ENCODE results near the gene BGN.

The BGN gene

DNA sequence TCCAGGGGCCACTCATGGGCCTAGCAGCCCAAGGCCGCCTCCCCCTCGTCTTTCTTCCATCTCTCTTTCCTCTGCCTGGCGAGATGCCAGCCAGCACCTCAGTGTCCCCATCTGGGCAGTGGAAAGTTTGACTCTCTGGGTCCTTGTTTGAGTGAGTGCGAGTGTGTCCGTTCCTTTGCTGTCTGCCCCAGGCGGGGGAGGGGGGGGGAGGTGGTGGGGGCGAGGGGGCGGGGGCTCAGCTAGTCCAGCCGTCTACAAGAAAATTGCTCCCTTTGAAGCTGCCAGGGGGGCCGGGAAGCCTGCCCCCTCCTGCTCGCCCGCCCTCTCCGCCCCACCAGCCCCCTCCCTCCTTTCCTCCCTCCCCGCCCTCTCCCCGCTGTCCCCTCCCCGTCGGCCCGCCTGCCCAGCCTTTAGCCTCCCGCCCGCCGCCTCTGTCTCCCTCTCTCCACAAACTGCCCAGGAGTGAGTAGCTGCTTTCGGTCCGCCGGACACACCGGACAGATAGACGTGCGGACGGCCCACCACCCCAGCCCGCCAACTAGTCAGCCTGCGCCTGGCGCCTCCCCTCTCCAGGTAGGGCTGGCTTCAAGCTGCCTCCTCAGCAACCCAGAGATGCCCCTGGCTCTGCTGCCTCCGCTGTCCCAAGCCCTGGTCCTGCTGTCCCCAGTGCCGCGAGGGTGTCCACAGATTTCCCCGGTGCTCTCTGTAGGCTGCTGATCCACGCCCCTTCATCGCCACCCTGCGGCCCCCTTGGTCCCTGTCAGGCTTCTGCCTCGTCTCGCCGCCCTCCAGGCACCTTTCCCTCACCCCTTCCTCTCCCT lies at the start of gene BGN:
TSS of gene BGN (plus strand) at position 440 of the 821 bp plus-strand sequence. CDS start 9,652 bp downstream, outside the sequence.
- DNase-seq, result peak; percentile 22

DNA sequence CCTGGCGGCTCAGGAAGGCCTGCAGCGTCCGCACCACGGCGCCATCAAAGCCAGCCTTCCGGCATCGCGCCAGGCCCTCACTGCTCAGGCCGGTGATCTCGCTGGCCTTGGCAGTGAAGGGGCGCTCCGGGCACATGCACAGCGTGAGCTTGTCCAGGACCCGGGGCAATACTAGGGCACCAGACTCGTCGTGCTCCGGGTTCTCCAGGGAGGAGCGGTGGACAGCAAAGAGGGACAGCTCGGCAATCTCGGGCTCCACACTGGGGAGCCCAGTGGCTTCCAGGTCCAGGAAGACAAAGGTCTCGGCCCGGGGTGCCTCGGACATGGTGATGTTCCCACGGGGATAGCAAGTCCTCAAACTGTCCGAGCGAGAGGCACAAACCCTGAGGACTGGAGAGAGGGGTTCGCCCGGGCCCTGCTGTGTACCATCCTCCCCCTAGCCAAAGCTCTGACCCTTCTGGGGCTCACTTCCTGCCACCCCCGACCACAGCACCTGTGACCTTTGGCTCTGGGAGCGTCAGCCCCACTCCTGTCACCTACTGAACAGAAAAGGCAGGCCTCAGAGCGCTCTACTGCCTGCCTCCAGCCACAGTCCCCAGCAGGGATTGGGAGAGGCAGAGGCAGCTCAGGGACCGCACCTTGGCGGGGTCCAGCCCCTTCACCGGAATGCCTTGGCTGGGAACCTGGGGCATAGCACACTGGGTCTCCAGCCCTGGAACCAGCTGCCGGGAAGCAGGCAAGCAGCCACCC lies 49.5 kb upstream of the BGN start:
- DNase-seq, result no peak

DNA sequence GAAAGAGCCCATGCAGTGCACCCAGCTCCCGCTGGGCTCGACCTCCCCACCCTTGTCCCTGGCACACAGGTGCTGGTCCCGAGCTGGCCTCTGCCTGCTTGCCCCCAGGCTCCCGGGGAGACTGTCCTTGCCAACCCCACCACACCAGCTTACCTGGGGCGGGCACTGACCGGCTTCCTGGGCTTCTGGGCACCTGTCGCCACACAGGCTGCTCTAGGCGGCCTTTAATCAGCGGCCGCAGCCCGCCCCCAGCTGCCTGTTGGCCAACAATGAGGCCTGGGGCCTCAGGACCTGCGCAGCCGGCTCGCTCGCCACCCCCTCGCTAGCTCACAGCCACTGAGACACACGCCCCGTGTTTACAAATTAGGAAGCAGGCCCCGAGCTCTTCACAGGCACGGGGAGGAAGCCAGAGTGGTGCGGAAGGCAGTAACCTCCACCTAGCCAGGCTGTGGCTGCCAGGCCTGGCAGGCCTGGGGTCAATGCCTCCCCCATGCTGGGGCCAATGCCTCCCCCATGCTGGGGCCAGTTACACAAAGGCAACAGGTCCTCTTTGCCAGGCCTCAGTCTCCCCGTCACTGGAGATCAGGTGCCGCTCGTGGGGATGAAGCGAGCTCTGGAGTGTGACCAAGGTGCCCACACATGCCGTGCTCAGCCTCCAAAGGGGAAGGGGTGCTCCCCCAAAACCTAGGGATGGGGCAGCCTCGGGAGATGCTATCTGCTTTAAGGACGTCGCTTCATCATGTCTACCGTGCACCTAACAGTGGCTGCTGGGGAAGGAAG lies 48.7 kb upstream of the BGN start, which contains the start of gene TREX2:
TSS of gene TREX2 (minus strand) at position 201 of the 780 bp plus-strand sequence. CDS start 626 bp downstream, outside the sequence.
- no peak for DNase-seq

DNA sequence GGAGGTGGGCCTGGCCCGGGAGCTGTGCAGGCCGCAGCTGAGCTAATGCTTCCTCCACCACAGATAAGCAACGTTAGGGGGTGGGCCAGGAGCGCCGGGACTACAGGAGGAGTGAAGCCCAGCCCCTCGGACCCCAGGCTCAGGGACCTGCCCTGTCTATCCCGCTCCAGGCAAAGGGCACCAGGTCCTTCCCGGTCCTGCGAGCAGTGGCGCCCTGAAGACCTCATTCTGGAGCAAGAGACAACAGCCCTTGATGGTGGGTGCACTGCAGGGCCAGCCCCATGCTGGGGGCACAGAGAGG lies 48.2 kb upstream of the BGN start:
- no peak for DNase-seq

DNA sequence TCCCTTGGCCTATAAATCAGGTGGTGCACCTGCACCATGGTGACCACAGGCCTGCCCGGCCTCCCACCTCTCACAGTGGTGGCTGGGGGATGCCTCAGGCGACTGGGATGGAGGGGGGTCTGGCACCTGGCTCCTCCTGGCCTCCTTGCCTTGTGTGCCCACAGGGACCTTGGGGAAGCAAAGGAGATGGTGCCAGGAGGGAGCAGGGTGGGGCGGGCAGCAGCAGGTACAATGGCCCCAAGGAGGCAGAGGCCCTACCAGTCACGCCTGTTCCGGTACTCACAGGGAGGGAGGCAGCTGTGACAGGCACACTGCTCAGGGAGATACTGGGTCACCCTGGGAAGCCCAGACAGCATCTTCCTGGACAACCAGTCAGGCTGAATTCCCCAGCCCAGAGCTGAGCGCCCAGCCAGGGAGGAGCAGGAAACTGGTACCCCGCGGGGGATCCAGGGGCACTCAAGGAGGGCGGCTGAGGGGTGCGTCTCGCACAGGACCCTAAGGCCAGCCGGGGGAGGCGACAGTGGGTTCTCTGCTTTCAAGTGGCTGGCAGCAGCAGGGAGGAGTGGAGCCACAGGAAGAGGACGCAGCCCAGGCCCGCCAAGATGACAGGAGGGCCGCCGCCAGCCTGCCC lies 47.7 kb upstream of the BGN start:
- DNase-seq, result no peak

DNA sequence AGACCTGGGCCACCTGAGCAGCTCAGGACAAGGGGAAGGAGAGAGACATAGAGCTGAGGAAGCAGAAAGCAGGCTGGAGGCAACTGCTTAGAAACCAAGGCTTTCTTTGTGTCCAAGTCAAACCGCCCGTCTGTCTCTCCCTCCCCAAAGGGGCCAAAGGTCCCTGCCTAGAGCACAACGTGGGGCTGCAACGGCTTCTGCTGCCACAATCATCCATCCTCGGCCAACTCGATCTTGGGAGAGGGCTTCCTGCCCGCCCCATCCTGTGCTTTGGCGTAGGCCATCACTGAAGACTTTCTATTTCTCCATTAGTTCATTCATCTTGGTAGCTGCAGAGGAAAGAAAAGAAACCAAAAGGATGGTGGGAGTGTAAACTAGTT lies 47.2 kb upstream of the BGN start:
- DNase-seq, result no peak

DNA sequence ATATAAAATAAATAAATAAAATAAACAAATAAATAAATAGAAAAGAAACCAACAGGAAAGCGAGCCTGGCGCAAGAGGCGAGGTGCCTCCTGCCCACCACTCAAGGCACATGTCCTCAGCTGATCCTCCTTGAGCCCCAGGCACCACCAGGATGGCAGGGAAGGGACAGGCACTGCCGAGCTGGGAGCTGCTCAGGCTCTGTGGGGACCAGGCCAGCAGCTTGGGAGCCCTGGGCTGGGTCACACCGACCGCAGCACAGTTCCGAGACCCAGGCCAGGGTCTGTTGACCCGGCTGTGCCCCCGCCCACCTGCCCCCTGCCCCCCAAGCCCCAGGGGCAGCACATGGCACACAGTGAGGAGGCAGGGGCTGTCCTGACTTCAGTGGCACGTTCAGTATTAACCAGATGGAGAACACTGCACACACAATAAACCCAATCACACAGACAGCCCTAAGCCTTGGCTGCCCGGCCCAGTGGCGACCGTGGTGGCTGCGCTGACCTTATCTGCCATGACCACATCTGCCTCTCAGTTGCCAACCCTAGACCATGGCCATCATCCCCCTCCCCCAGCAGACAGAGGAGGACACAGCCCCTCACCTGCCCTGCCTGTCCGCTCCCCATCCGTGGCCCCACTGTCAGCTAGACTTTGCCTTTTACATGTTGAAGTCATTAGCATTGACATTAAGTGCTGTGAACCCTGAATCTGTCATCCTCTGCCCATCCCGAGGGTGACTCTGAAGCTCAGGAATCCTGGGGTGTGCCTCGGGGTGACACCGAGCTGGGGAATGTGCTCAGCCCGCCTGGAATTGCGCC lies 46.0 kb upstream of the BGN start:
- no peak for DNase-seq

DNA sequence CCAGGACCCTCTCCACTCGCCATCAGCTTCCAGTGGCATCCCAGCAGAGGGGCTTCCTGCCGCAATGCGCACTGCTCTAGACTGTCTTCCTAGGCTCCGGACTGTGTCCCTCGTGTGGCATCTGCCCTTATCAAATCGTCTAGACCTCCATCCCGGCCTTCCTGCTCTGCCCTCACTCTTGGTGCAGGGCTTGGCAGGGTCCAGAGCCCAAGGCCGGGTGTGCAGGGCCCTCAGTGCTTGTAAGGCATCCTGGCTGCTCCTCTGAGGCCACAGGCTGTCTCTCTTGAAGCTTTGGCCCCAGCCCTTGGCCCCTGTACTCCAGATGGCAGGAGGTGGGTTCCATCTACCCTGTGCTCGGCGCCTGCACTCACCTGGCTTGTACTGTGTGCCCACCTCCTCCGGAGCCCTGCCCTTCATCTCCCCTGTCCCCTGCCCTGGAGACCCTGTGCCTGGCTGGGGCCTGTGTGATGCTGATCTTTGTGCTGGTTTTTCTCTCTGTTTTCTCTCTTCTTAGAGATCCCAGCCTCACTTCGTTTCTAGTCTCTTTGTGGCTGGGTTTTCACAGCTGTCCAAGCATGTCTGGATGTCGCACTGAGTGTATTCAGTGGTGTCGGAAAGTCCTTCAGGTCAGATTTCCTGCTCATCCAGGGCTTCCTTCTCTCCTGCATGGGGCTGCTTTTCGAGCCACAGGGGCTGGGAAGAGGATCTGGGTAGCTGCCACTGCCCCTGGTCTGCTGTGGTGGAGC lies 45.2 kb upstream of the BGN start:
- DNase-seq, result no peak

DNA sequence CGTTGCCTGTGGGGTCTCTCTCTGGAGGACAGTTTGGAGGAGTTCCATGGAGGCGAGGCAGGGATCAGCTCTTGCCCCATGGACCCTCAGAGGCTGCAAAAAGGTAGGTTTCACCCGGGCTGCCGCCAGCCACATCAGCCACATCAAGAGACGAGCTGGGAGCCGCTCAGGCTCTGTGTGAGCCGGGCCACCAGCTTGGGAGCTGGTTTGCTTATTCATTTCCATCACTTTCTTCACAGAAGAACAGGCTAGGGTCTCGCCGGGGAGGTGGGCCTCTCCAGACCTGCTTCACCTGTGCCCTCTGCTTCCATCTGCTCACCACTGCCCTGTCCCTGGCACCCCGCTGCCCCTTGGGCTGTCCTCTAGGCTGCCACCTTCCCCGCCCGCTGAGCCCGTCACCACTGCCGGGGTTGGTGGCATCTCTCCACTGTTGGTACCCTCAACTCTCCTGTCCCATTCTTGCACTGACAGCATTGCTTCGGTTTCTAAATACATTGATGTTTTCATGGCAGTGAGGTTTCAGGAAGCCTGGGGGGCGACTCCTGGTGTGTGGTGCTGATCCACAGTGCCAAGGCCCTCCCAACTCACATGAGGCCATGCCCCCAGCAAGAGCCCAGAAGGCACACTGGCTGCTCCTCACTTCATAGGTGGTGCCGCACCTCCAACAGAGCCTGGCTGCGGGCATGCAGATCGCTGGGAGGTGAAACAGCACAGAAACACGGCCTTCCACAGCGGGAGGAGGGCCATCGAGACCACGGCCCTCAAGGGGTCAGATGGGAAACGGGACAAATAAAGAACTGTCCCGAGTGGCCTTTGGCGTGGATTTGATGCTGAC lies 44.4 kb upstream of the BGN start:
- no peak for DNase-seq

DNA sequence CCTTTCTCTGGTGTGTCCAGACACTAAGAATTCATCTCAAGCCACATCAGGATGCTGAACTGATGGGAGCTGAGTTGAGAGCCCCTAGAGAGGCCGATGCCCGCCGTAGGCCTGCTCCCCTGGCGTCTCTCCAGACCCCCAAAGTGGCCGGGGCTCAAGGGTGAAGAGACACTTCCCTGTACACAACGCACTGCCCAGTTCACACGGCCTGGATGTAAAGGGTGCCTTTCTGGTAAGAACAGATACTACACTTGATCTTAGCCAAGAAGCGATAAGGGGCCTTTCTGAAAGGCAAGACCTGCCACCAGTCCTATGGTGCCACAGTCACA lies 43.9 kb upstream of the BGN start:
- no peak for DNase-seq

DNA sequence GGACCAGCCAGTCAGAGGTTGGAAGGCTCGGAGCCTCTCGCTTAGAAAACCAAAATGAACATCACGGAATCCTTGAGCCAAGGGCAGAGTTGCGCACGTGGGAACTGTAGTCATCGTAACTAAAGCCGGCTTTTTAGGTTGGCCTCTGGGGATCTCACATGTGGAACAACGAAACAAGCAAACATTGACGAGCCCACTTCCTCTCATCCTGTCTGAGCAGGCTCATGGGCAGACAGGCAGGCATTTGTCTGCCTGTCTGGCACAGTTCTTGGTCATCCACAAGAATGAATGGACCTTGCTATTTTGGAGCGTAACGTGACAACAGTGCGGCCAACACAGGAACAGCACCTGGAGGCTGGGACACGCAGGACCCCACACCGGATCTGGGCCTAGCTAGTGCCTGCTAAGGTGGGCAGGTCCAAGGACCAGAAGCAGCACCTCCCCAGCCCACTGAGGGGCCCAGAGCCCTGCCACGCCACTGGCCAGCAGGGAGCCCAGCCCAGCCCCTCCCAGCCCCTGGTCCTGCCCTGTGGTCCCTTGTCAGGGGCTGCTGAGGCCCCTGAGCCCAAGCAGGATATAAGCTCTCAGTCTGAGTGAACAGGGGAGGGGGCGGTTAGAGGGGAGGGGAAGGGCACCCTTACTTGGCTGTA lies 39.8 kb upstream of the BGN start:
- no peak for DNase-seq

DNA sequence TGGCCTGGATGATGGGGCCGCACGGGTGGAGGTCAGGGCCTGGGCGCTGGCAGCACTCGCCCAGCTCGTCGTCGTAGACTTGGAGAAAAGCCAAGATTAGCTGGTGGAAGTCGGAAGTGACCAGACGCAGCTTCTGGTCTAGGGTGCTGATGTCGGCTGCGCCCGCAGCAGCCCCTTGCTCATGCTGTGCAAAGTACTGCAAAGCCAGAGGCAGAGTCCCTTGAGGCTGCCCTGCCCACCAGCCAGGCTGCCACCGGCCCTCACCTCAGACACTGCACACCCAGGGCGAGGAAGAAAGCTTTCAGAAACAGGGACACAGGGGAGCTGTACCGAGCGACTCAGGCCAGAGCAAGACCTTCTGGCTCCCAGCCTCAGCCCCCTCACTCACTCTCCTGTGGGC lies 39.2 kb upstream of the BGN start:
- DNase-seq, result no peak

GRCh38 chrX:153456161-153456560 lies 38.6 kb upstream of the BGN start:
- DNase-seq, result no peak

- no peak for DNase-seq
These were observed 38.1 kb upstream of the BGN start for GRCh38 chrX:153456704-153457103.

DNA sequence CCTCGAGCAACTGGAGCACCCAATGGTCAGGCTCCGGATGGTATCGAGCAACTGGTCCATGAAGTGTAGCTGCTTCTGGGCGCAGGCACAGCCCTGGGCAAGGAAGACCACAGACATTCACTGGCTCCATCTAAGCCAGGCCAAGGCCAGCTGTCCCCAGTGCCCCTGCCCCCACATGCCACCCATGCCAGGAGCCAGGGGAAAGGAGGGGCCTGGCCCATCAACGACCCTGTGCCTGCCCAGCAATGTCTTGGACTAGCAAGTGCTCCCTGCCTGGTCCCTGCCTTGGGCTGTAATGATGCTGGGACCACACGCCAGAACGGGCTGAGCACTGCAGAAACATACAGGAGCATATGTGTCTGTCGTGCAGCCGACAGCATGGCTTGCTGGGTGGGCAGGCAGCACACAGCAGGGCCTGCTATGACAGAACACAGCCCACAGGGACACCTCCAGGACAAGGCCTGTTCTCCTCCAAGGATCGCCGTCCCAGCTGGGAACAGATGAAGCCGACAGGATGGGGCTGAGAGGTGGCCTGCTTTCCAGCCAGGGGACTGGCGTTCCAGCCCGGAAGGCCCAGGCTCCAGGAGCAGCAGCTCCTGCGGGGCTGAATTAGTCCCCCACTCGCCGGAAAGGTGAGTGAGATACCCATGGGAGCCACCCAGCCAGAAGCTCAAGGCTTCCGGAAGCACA lies 37.5 kb upstream of the BGN start:
- no peak for DNase-seq

- no peak for DNase-seq
These were observed 36.8 kb upstream of the BGN start for GRCh38 chrX:153457827-153458466.

- DNase-seq, result no peak
These were observed 36.3 kb upstream of the BGN start for GRCh38 chrX:153458476-153458875.

- no peak for DNase-seq
These were observed 34.8 kb upstream of the BGN start for GRCh38 chrX:153459986-153460385.

DNA sequence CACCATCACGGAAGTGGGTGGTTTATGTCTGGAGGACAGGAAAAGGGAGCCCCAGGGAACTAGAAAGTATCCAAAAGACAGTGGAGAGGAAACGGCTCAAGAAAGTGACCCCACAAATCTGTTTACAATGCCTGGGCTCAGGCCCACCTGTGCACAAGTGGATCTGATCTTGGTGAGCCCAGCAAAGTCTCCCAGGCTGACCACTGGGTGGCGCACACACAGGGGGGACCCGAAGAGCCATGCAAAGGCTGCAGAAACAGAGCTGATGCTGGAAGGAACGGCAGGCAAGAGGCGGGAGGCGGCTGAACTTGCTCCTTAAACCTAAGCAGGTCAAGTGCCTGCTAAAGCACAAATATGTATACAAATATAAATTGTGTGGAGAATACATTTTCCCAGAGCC lies 34.0 kb upstream of the BGN start:
- DNase-seq, result peak; percentile 50
